Fibroblast of villous mesenchyme (primary cell): ENCODE measurements around the gene SEMA3G. TPM values are rescaled to one million over a fixed set of nuclear protein-coding genes. Genes with fewer than 3 reads are reported as not detected.

Source experiments
- DNase-seq: peaks from one replicate; pipeline ENCODE4 v3.0.0-alpha.2; 2010; ENCODE audit warnings: low read depth
- H3K4me3 ChIP-seq: 2 replicates; pipeline ENCODE4 v1.5.1; 2011; ENCODE audit warnings: low read depth, mild to moderate bottlenecking, low read length
- CTCF ChIP-seq: IDR thresholded peaks from 2 replicates; pipeline ENCODE4 v1.5.1; 2012; ENCODE audit warnings: low read depth, mild to moderate bottlenecking, low read length; ENCODE audit not compliant: insufficient read depth
- total RNA-seq: library from RNA; depleted of rRNA; stranded (reverse); fragments of >200 nt; gene quantifications from 2 replicates; pipeline ENCODE4 v1.2.3, GENCODE V29; 2012

The SEMA3G gene
- total RNA-seq, 1 donor = not detected

GRCh38 chr3:52441091-52441771 lies 3.7 kb downstream of the SEMA3G start:
- TF ChIP-seq CTCF = no peak
- no peak for DNase-seq
- no peak overlapping the region for H3K4me3 ChIP-seq

- H3K4me3 ChIP-seq = no peak overlapping the region
- no peak for DNase-seq
- no peak for TF ChIP-seq CTCF
Observed at GRCh38 chr3:52440671-52441070, 4.2 kb downstream of the SEMA3G start.

GRCh38 chr3:52440249-52440551 lies 4.7 kb downstream of the SEMA3G start:
- no peak for TF ChIP-seq CTCF
- DNase-seq = no peak
- H3K4me3 ChIP-seq = no peak overlapping the region

- TF ChIP-seq CTCF = no peak
- no peak overlapping the region for H3K4me3 ChIP-seq
- no peak for DNase-seq
Observed at GRCh38 chr3:52439426-52440248, 5.3 kb downstream of the SEMA3G start.

- no peak overlapping the region for H3K4me3 ChIP-seq
- no peak for TF ChIP-seq CTCF
- no peak for DNase-seq
Observed at GRCh38 chr3:52438579-52439425, 6.1 kb downstream of the SEMA3G start.

GRCh38 chr3:52438104-52438376 lies 6.9 kb downstream of the SEMA3G start:
- no peak overlapping the region for H3K4me3 ChIP-seq
- no peak for TF ChIP-seq CTCF
- DNase-seq = no peak
